GM23248 (cell line): ENCODE data around the gene NUDT19. TPM values are rescaled to one million over a fixed set of nuclear protein-coding genes. Genes with fewer than 3 reads are reported as not detected.
A peak's percentile ranks its signal among the peaks of the same experiment; 100 is the strongest.

Experiments
- DNase-seq: peaks from one replicate; pipeline ENCODE4 v3.0.0-alpha.2; 2015
- H2AFZ ChIP-seq: fragments of 200-600 bp; sonication (generic); 2 replicates; pipeline ENCODE4 v1.6.1; 2016; ENCODE audit warnings: antibody characterized with exemption
- H3F3A ChIP-seq: fragments of 200-600 bp; sonication (generic); 2 replicates; pipeline ENCODE4 v1.6.1; 2016; ENCODE audit warnings: mild to moderate bottlenecking, antibody characterized with exemption, mixed run types; ENCODE audit not compliant: insufficient read depth
- H3K27ac ChIP-seq: fragments of 200-600 bp; sonication (generic); 2 replicates; pipeline ENCODE4 v1.5.1; 2016; ENCODE audit warnings: mild to moderate bottlenecking
- H3K27me3 ChIP-seq: fragments of 200-600 bp; sonication (generic); replicated peaks from 2 replicates; pipeline ENCODE4 v1.6.1; 2016; ENCODE audit warnings: mild to moderate bottlenecking; ENCODE audit not compliant: insufficient read depth
- H3K36me3 ChIP-seq: fragments of 200-600 bp; sonication (generic); 2 replicates; pipeline ENCODE4 v1.6.1; 2016; ENCODE audit warnings: low read depth, mild to moderate bottlenecking
- H3K4me1 ChIP-seq: fragments of 200-600 bp; sonication (generic); 2 replicates; pipeline ENCODE4 v1.6.1; 2016; ENCODE audit warnings: mild to moderate bottlenecking; ENCODE audit not compliant: insufficient read depth
- H3K4me2 ChIP-seq: fragments of 200-600 bp; sonication (generic); one replicate; pipeline ENCODE4 v1.6.1; 2016; ENCODE audit warnings: mild to moderate bottlenecking; ENCODE audit not compliant: unreplicated experiment
- H3K4me3 ChIP-seq: fragments of 200-600 bp; sonication (generic); 2 replicates; pipeline ENCODE4 v1.5.1; 2016; ENCODE audit warnings: mild to moderate bottlenecking
- H3K79me2 ChIP-seq: fragments of 200-600 bp; sonication (generic); 2 replicates; pipeline ENCODE4 v1.6.1; 2016; ENCODE audit warnings: mild to moderate bottlenecking; ENCODE audit not compliant: insufficient read depth
- H3K9ac ChIP-seq: fragments of 200-600 bp; sonication (generic); 2 replicates; pipeline ENCODE4 v1.6.1; 2016; ENCODE audit warnings: mild to moderate bottlenecking
- H3K9me2 ChIP-seq: fragments of 200-600 bp; sonication (generic); 2 replicates; pipeline ENCODE4 v1.6.1; 2016; ENCODE audit warnings: mixed run types, mild to moderate bottlenecking, moderate library complexity; ENCODE audit not compliant: insufficient read depth
- H3K9me3 ChIP-seq: fragments of 200-600 bp; sonication (generic); one replicate; pipeline ENCODE4 v1.6.1; 2017; ENCODE audit warnings: low read depth
- H4K20me1 ChIP-seq: fragments of 200-600 bp; sonication (generic); 2 replicates; pipeline ENCODE4 v1.6.0; 2016; ENCODE audit not compliant: insufficient read depth
- EZH2 ChIP-seq: fragments of 200-600 bp; sonication (generic); IDR thresholded peaks from 2 replicates; pipeline ENCODE4 v1.6.1; 2018; ENCODE audit warnings: antibody characterized with exemption, mild to moderate bottlenecking; ENCODE audit not compliant: insufficient read depth, poor library complexity, severe bottlenecking
- EZH2phosphoT487 ChIP-seq: fragments of 200-600 bp; sonication (generic); IDR thresholded peaks from 2 replicates; pipeline ENCODE4 v1.6.1; 2018; ENCODE audit warnings: antibody characterized with exemption, moderate library complexity, mild to moderate bottlenecking, low read depth; ENCODE audit not compliant: insufficient read depth
- WGBS, 2 experiments: methylation state at CpG; one replicate each; pipeline ENCODE4 v1.1.6; 2015 to 2017; ENCODE audit warnings: low lambda C conversion rate in 2 of 2, low coverage in 1 of 2; ENCODE audit errors: missing lambda C conversion rate in 2 of 2; 5-methylcytosine and 5-hydroxymethylcytosine counted together
- in situ Hi-C: fragments of 300-500 bp; cut with MboI; formaldehyde crosslinking; loops from 2 replicates; pipeline ENCODE4 v1.15.0; 2020
- polyA plus RNA-seq: library from polyadenylated mRNA; unstranded; fragments of >200 nt; fragmentation: Nextera tagmentation; extraction: Ambion mirVana; gene quantifications from 2 replicates; pipeline ENCODE4 v1.2.1, GENCODE V29; 2016
- total RNA-seq: library from RNA; depleted of rRNA; stranded (reverse); fragments of >200 nt; shearing (Covaris generic); gene quantifications from 2 replicates; pipeline ENCODE4 v1.2.3, GENCODE V29; 2014; rRNA removed

The NUDT19 gene
- 18.0 and 19.5 TPM in 2 replicates for total RNA-seq
- polyA plus RNA-seq: 25.1 and 28.1 TPM in 2 replicates

DNA sequence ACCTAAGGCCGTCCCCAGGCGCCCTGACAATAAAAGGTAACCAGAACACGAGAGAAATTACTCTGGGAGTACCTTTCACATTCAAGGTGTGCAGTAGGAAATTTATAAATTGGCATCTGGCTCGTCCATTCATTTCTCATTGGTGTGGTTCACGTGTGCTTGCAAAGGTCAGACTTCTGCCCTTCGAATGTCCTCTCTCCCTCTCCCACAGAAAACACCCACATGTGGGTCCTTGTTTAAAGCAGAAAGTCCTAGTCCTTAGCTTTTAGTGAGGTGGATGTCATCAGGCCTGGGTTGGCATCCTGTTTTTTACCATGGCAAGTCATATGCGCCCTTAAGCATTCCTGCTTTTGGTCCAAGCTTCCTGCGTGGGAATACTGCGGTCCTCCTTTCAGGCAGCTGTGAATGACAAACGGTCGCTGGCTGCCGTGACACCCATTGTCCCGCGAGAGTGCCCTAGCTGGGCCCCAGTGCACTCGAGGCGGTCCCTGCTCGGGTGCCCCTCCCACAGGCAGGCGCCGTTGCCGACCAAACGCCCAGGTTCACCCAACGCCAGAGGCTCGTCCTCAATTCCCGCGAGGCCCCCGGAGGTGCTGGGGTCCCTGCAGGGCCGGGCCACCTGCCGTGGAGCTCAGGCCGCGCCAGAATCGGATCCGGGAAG is at the start of gene NUDT19:
Gene NUDT19, plus strand, starts transcription at position 531 of the 661 bp plus-strand sequence. CDS start 140 bp downstream, outside the sequence.
- in situ Hi-C loops: no loop called here
- Histone ChIP-seq H3K4me2 (peak within 1 kb of the TSS; percentile 98), H3F3A (peaks cover 16% of the 10 kb centered on the region), H3K36me3 (no peaks in the 10 kb centered on the region), H3K9me3 (no peaks in the 10 kb centered on the region), H3K9ac (peak within 1 kb of the TSS; percentile 91), H3K9me2 (no peaks in the 10 kb centered on the region), H3K79me2 (peaks cover 50% of the 10 kb centered on the region), H4K20me1 (peaks cover 10% of the 10 kb centered on the region; the same call in 1 of the 2 replicates), H3K4me3 (peak within 1 kb of the TSS; percentile 80), H2AFZ (peak within 1 kb of the TSS; percentile 77), H3K4me1 (peaks cover 29% of the 10 kb centered on the region), H3K27me3 (no peaks in the 10 kb centered on the region), H3K27ac (peak within 1 kb of the TSS; percentile 74)
- TF ChIP-seq EZH2phosphoT487: no peak
- no peak for TF ChIP-seq EZH2
- WGBS, 2 experiments: 8 to 10% methylated on average over 28 to 32 of the region's 32 CpGs
- DNase-seq: peak; percentile 94

DNA sequence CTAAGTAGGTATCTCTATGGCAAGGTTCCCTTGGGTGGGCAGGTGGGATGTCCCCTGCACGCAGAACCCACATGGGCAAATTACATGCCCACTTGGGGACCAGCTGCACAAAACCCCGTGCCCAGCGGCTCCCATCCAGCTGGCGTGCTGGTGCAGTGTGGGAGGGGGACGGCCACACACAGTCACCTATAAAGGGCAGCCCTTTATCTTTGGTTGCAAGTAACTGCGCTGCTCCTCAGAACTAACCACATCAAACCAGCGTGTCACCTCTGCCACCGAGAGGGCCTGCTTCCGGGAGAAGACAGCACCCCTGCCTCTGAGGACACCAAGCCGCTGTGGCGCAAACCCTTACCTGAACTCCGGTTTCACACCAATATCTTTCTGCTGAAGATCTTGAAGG is 48.9 kb upstream of the NUDT19 start:
- Histone ChIP-seq H3K27ac (no peak overlapping the region), H3K4me3 (no peak overlapping the region), H4K20me1 (no peaks in the 10 kb centered on the region), H3K4me2 (no peak overlapping the region), H3K4me1 (no peaks in the 10 kb centered on the region), H3K79me2 (no peaks in the 10 kb centered on the region), H3F3A (no peaks in the 10 kb centered on the region), H2AFZ (no peak overlapping the region), H3K9me3 (no peaks in the 10 kb centered on the region), H3K27me3 (no peaks in the 10 kb centered on the region), H3K9me2 (no peaks in the 10 kb centered on the region), H3K9ac (no peak overlapping the region), H3K36me3 (peaks cover 18% of the 10 kb centered on the region; the same call in 1 of the 2 replicates)
- in situ Hi-C loops: no loop called here
- DNase-seq: no peak
- 89 to 99% methylated on average over 11 to 12 of the region's 12 CpGs for WGBS, 2 experiments
- TF ChIP-seq EZH2 (no peak), EZH2phosphoT487 (no peak)

DNA sequence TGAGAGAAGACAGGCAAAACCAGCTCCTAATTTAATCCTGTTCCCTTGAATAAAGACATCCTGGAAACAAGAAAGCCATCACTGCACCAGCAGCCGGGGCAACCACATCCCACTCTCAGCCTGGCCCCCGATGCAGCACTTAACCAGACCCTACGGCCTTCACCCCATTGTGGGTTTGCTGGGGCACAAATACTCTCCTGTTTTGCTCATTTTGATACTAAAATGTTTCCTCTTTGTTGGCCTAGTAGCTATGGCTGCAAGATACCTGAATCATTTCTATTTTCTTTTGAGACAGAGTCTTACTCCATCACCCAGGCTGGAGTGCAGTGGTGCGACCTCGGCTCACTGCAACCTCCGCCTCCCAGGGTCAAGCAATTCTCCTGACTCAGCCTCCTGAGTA is 45.1 kb upstream of the NUDT19 start:
- no peaks in the 10 kb centered on the region for H3K4me1 ChIP-seq
- no peak overlapping the region for H3K9ac ChIP-seq
- no peak overlapping the region for H3K4me3 ChIP-seq
- no peak for DNase-seq
- no peak overlapping the region for H3K4me2 ChIP-seq
- H3K79me2 ChIP-seq: peaks cover 7% of the 10 kb centered on the region; the same call in 1 of the 2 replicates
- peaks cover 25% of the 10 kb centered on the region; the same call in 1 of the 2 replicates for H3K36me3 ChIP-seq
- no peaks in the 10 kb centered on the region for H3K9me3 ChIP-seq
- H3K27me3 ChIP-seq: no peaks in the 10 kb centered on the region
- in situ Hi-C loops: no loop called here
- no peaks in the 10 kb centered on the region for H3K9me2 ChIP-seq
- H2AFZ ChIP-seq: no peak overlapping the region
- TF ChIP-seq EZH2phosphoT487: no peak
- TF ChIP-seq EZH2: no peak
- H3K27ac ChIP-seq: no peak overlapping the region
- 90 to 92% methylated on average over 6 of the region's 6 CpGs for WGBS, 2 experiments
- H4K20me1 ChIP-seq: no peaks in the 10 kb centered on the region
- no peaks in the 10 kb centered on the region for H3F3A ChIP-seq

- Histone ChIP-seq H2AFZ (no peak overlapping the region), H3K36me3 (peaks cover 21% of the 10 kb centered on the region; the same call in 1 of the 2 replicates), H3K4me1 (no peaks in the 10 kb centered on the region), H4K20me1 (no peaks in the 10 kb centered on the region), H3K4me3 (no peak overlapping the region), H3F3A (no peaks in the 10 kb centered on the region), H3K27ac (no peak overlapping the region), H3K9ac (no peak overlapping the region), H3K4me2 (no peak overlapping the region), H3K9me2 (no peaks in the 10 kb centered on the region), H3K9me3 (no peaks in the 10 kb centered on the region), H3K27me3 (no peaks in the 10 kb centered on the region), H3K79me2 (peaks cover 15% of the 10 kb centered on the region; the same call in 1 of the 2 replicates)
- 94% methylated on average over 8 of the region's 8 CpGs for WGBS, 2 experiments
- TF ChIP-seq EZH2phosphoT487 (no peak), EZH2 (no peak)
- in situ Hi-C loops: no loop called here
- DNase-seq: no peak
These were observed 44.3 kb upstream of the NUDT19 start for GRCh38 chr19:32647361-32647760.
